ENCODE data around the gene CHRNB2.

GRCh38 chr1:154605534-154605933 is 38.0 kb downstream of the CHRNB2 start:
- TF ChIP-seq EP300 (IDR thresholded peaks at IDR 0.05; ENCODE audit: borderline replicate concordance) (no peak), YY1 (IDR thresholded peaks at IDR 0.05; ENCODE audit: low read depth) (no peak), NFIC (IDR thresholded peaks at IDR 0.05) (no peak), MAX (IDR thresholded peaks at IDR 0.05) (no peak), RAD21 (IDR thresholded peaks at IDR 0.05; ENCODE audit: low read depth) (no peak), TAF1 (IDR thresholded peaks at IDR 0.05; ENCODE audit: low read depth) (no peak), EGR1 (IDR thresholded peaks at IDR 0.05) (no peak), REST (IDR thresholded peaks at IDR 0.05; ENCODE audit: low read depth) (no peak), TEAD4 (IDR thresholded peaks at IDR 0.05) (no peak), FOXM1 (IDR thresholded peaks at IDR 0.05; ENCODE audit: borderline replicate concordance, low read depth) (no peak), USF1 (IDR thresholded peaks at IDR 0.05) (no peak), CEBPB (IDR thresholded peaks at IDR 0.05) (no peak), TCF12 (IDR thresholded peaks at IDR 0.05; ENCODE audit: low read depth) (no peak), CREB1 (IDR thresholded peaks at IDR 0.05; ENCODE audit: low read depth) (no peak)

Data from Ishikawa (cell line).